Thoracic aorta (tissue), 2 donors: Measurements from ENCODE around the gene DCUN1D2. TPM values are rescaled to one million over a fixed set of nuclear protein-coding genes. Genes with fewer than 3 reads are reported as not detected.

Experiments
- ATAC-seq: fragments of 150-250 bp; one replicate; pipeline ENCODE4 v1.8.0; 2017; ENCODE audit warnings: low read depth; ENCODE audit not compliant: insufficient number of reproducible peaks, low FRiP score
- DNase-seq: peaks from one replicate; pipeline ENCODE4 v3.0.0-alpha.2; 2020; ENCODE audit warnings: low spot score
- H3K27ac ChIP-seq, 2 donors: fragments of 200-600 bp; sonication (generic); 1 replicate in 1 of 2; 2 replicates in 1 of 2; pipeline ENCODE4 v1.5.1; 2016; ENCODE audit warnings: mild to moderate bottlenecking in 2 of 2, moderate library complexity in 2 of 2
- H3K27me3 ChIP-seq: fragments of 200-600 bp; sonication (generic); replicated peaks from 2 replicates; pipeline ENCODE4 v1.6.0; 2016; ENCODE audit warnings: mild to moderate bottlenecking; ENCODE audit not compliant: insufficient read depth
- H3K36me3 ChIP-seq: fragments of 200-600 bp; sonication (generic); one replicate; pipeline ENCODE4 v1.5.1; 2016
- H3K4me1 ChIP-seq, 2 donors: fragments of 200-600 bp; sonication (generic); 1 replicate in 1 of 2; 2 replicates in 1 of 2; pipeline versions ENCODE4 v1.5.1 to v1.6.0; 2016; ENCODE audit warnings: low read depth in 2 of 2, mild to moderate bottlenecking in 1 of 2; ENCODE audit not compliant: control insufficient read depth in 1 of 2
- H3K4me3 ChIP-seq: fragments of 200-600 bp; sonication (generic); 2 replicates; pipeline ENCODE4 v1.5.1; 2016; ENCODE audit warnings: mild to moderate bottlenecking
- H3K9me3 ChIP-seq: fragments of 200-600 bp; sonication (generic); 2 replicates; pipeline ENCODE4 v1.5.1; 2016
- total RNA-seq, 2 donors: library from RNA; depleted of rRNA; stranded (reverse); fragments of >200 nt; gene quantifications; one replicate each; pipeline versions ENCODE4 v1.1.0 to v1.2.3, GENCODE V29; 2016
- TF ChIP-seq, protein P1 (sequence below): fragments of 200-600 bp; sonication (generic); IDR thresholded peaks from one replicate; pipeline ENCODE4 v1.5.1; 2019; ENCODE audit warnings: antibody characterized with exemption

The DCUN1D2 gene
- total RNA-seq, 2 donors from 2014 or later: 7.3 to 29.8 TPM

DNA sequence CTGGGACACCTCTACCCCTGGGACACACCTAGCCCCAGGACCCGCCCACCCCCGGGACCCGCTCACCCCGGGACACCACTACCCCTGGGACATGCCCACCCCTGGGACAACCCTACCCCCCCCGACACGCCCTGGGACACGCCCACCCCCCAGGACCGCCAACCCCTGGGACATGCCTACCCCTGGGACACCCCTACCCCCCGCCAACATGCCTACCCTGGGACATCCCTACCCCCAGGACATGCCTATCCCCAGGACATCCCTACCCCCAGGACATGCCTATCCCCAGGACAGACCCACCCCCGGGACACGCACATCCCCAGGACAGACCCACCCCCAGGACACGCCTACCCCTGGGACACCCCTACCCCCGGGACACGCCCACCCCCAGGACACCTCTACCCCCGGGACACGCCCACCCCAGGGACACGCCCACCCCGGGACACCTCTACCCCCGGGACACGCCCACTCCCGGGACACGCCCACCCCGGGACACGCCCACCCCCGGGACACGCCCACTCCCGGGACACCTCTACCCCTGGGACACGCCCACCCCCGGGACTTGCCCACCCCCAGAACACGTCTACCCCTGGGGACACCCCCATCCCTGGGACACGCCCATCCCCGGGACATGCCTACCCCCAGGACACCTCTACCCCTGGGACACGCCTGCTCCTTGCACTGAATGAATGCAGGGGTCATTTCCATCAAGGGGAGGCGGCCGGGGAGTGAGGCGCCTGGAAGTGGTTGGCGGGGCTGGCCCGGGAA, 69.5 kb downstream of the DCUN1D2 start:
- TF ChIP-seq, protein P1, sequence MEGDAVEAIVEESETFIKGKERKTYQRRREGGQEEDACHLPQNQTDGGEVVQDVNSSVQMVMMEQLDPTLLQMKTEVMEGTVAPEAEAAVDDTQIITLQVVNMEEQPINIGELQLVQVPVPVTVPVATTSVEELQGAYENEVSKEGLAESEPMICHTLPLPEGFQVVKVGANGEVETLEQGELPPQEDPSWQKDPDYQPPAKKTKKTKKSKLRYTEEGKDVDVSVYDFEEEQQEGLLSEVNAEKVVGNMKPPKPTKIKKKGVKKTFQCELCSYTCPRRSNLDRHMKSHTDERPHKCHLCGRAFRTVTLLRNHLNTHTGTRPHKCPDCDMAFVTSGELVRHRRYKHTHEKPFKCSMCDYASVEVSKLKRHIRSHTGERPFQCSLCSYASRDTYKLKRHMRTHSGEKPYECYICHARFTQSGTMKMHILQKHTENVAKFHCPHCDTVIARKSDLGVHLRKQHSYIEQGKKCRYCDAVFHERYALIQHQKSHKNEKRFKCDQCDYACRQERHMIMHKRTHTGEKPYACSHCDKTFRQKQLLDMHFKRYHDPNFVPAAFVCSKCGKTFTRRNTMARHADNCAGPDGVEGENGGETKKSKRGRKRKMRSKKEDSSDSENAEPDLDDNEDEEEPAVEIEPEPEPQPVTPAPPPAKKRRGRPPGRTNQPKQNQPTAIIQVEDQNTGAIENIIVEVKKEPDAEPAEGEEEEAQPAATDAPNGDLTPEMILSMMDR: no peak
- ATAC-seq: no peak
- Histone ChIP-seq H3K27me3 (no peaks in the 10 kb centered on the region), H3K4me1 (peaks cover 0 to 11% of the 10 kb centered on the region in 2 donors), H3K27ac (peak overlapping the region in 1 of 2 donors; percentile 36), H3K4me3 (no peak overlapping the region), H3K36me3 (no peaks in the 10 kb centered on the region), H3K9me3 (no peaks in the 10 kb centered on the region)
- DNase-seq: no peak

DNA sequence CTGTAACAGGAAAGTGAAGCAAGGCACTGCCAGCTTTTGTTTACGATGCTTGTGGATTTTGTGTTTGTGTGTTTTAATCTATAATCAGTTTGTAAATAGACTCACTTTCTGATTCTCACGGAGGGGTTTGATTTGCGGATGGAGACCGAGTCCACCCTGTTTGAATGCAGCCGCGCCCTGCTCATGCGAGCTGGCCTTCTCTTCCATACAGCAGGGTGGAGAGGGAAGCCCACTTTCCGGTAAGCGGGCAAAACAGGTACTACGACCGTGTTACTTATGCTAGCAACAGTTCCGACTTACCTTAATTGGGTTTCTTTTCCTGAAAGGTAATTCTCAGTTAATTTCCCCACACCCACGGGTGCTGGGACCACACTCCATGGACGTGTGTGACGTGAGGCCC, 70.3 kb downstream of the DCUN1D2 start:
- Histone ChIP-seq H3K27ac (no peak overlapping the region), H3K4me1 (peaks cover 0 to 13% of the 10 kb centered on the region in 2 donors), H3K4me3 (no peak overlapping the region), H3K36me3 (no peaks in the 10 kb centered on the region), H3K27me3 (no peaks in the 10 kb centered on the region), H3K9me3 (no peaks in the 10 kb centered on the region)
- DNase-seq (no peak), ATAC-seq (no peak)
- TF ChIP-seq, protein P1: no peak

DNA sequence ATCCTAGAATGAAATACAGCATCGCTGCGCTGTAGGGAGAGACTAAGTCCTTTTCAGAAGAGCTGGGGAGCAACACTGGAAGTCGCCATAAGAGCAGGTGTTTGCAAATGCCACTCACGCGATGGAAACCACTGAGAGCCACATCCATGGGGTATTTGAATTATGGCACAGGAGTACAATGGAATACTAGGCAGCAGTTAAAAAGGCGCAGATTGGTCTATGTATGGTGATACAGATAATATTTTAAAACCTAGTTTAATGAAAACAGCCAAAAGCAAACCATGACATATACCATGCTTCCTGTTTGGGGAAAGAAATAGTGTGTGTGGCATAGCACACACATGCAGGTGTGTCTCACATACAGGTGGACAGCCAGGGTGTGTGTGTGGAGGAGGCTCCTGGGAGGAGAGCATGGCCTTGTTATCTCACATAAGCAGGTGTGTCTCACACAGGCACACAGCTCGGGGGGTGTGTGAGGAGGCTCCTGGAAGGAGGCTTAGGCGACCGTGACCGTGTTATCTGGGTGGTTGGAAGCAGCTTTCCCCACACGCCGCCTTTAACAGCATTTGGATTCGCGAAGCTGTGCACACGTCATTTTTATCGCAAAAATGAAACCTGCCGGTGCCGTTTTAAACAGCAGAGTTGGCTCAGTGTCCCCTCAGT, 70.8 kb downstream of the DCUN1D2 start:
- no peak for ATAC-seq
- no peak overlapping the region for H3K27ac ChIP-seq

DNA sequence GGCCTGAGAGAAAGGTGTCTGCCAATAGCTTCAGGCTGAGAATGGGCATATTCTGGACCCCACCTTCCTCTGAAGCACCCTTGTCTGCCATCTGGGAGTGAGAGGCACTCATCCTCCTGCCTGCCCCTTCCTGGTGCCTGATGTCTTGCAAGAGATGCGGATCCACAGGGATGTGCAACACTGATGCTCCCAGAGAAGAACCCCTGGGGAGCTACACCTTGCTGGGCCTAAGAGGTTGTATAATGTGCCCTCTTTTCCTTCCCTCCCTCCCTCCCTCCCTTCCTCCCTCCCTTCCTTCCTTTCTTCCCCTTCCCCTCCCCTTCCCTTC, 71.8 kb downstream of the DCUN1D2 start:
- Histone ChIP-seq H3K36me3 (no peaks in the 10 kb centered on the region), H3K27ac (no peak overlapping the region), H3K4me3 (no peak overlapping the region), H3K4me1 (peaks cover 7 to 28% of the 10 kb centered on the region in 2 donors), H3K27me3 (no peaks in the 10 kb centered on the region), H3K9me3 (no peaks in the 10 kb centered on the region)
- ATAC-seq: no peak
- DNase-seq: no peak
- TF ChIP-seq, protein P1: no peak

More for the DNA sequence above, 70.8 kb downstream of the DCUN1D2 start:
- TF ChIP-seq, protein P1: no peak
- H3K4me1 ChIP-seq: peaks cover 4 to 18% of the 10 kb centered on the region in 2 donors
- no peaks in the 10 kb centered on the region for H3K27me3 ChIP-seq
- no peak overlapping the region for H3K4me3 ChIP-seq
- DNase-seq: no peak
- no peaks in the 10 kb centered on the region for H3K9me3 ChIP-seq
- H3K36me3 ChIP-seq: no peaks in the 10 kb centered on the region

DNA sequence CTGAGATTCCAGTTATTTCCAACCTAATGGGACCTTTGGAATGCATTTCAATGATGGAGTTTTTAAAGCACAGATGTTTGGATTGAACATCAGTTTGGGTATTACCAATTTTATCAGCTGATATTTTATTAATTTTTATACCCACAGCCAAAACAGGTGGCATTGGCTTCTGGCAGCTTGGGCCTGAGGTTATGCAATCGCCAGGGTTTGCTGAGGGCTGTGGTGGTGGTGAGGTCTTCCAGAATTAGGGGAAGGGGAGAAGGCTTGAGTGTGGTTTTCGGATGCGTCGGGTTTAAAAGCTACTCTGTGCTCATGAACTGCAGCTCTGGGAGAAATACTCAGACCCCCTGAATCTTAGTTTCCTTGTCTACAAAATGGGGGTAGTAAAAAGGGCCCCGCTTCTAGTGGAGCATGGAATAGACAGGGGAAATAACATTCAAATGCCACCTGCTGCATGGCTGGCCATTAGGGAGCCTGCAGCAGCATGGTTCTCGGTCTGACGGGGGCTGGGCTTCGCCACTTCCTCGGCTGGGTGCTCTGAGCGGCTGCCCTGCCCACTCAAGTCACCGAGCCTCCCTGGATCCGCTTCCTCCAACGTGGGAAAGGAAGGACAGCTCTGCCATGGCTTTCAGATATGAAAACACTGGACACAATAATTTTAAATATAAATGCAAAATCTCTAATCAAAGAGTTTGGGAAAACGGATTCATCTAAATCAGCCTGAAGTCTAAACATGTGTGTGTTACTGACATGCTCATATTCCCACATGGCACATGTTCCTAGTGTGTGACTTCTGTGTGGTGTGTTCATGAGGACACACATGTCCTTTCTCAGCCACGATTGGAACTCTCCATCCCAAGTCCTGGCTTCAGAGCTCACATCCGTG, 72.4 kb downstream of the DCUN1D2 start:
- Histone ChIP-seq H3K27ac (no peak overlapping the region), H3K36me3 (no peaks in the 10 kb centered on the region), H3K4me3 (no peak overlapping the region), H3K27me3 (no peaks in the 10 kb centered on the region), H3K9me3 (no peaks in the 10 kb centered on the region), H3K4me1 (peaks cover 11 to 34% of the 10 kb centered on the region in 2 donors)
- ATAC-seq (no peak), DNase-seq (no peak)
- TF ChIP-seq, protein P1: no peak
